GM21737 (cell line): Measurements from ENCODE around the gene EEF1AKMT4.

Experiments used
- ATAC-seq: cut with Tn5 transposase; IDR thresholded peaks from one replicate; pipeline ENCODE4 v1.9.1; 2021; ENCODE audit warnings: mild to moderate bottlenecking, moderate library complexity; ENCODE audit not compliant: unreplicated experiment

The EEF1AKMT4 gene

DNA sequence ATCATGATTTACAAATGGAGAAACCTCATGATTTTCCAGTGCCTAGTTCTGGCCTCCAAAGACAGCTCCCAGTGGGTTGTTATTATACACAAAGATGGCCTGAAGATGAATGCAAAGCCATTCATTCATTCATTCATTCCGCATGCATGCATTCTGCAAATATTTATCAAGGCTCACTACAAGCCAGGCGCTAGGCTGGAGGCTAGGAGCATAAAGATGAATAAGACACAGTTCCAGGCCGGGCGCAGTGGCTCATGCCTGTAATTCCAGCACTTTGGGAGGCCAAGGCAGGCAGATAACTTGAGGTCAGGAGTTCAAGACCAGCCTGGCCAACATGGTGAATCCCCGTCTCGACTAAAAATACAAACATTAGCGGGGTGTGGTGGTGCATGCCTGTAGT lies 47.1 kb downstream of the EEF1AKMT4 start:
- ATAC-seq, result no peak

- peak; percentile 94 for ATAC-seq
Observed at GRCh38 chr3:184298759-184299487, 49.5 kb downstream of the EEF1AKMT4 start, which contains the start of gene PSMD2. Gene PSMD2, plus strand, starts transcription at chr3:184299241. Its CDS starts 26 bp downstream, at chr3:184299267.

- no peak for ATAC-seq
Observed at GRCh38 chr3:184299488-184300377, 50.3 kb downstream of the EEF1AKMT4 start.

- ATAC-seq, result no peak
Observed at GRCh38 chr3:184300378-184300720, 50.9 kb downstream of the EEF1AKMT4 start.

DNA sequence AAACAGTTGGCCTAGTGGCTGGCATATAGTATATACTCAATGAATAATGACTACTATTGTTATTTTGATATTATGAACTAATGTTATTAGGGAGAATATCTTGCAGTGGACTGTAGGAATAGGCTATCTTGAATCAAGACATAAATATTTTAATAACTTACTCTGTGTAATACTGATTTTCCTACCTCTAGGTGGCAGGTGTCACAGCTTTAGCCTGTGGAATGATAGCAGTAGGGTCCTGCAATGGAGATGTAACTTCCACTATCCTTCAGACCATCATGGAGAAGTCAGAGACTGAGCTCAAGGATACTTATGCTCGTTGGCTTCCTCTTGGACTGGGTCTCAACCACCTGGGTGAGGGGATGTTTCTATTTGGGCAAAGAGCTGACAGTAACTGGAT lies 56.1 kb downstream of the EEF1AKMT4 start:
- ATAC-seq, result no peak

DNA sequence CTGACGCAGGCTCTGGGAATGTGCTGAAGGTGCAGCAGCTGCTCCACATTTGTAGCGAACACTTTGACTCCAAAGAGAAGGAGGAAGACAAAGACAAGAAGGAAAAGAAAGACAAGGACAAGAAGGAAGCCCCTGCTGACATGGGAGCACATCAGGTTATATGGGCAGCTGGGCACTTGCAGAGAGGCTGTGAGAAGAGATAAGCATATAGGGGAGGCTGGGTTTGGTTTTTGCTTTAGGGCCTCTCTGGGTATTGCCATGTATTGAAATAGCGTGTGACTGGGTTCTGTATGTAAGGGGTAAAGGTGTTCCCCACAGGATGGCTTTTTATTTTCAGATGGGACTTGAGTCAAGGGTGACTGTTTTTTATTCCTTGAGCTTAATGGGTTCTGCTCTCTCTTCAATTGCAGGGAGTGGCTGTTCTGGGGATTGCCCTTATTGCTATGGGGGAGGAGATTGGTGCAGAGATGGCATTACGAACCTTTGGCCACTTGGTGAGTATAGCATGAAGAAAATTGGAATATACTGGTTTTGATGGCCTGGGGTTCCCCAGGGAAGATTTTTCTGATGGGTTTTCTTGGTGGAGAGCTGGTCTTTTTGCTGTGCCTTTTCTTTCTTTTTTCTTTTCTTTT lies 57.0 kb downstream of the EEF1AKMT4 start:
- ATAC-seq, result no peak

GRCh38 chr3:184307915-184308314 lies 58.4 kb downstream of the EEF1AKMT4 start:
- no peak for ATAC-seq
